HepG2 (cell line): ENCODE data around the gene AADACL4. TPM values are rescaled to one million over a fixed set of nuclear protein-coding genes. Genes with fewer than 3 reads are reported as not detected.

Source experiments
- BRCA1 ChIP-seq: sonication (generic); formaldehyde crosslinking; IDR thresholded peaks from 2 replicates; pipeline ENCODE4 v1.4.0; 2020; ENCODE audit warnings: missing genetic modification reagents
- CBX2 ChIP-seq, 2 experiments: fragments of 200-600 bp in 1 of 2; sonication (generic); formaldehyde crosslinking in 1 of 2; IDR thresholded peaks; 2 replicates each; pipeline versions ENCODE4 v1.7.0 to v1.8.1; 2018 to 2022; ENCODE audit warnings: low read depth in 2 of 2, low read length in 1 of 2, mild to moderate bottlenecking in 1 of 2, missing genetic modification reagents in 1 of 2
- FOSL2 ChIP-seq: sonication (generic); formaldehyde crosslinking; IDR thresholded peaks from 2 replicates; pipeline ENCODE4 v1.4.0; 2020; ENCODE audit warnings: missing genetic modification reagents
- FOXO1 ChIP-seq: sonication (generic); formaldehyde crosslinking; IDR thresholded peaks from 2 replicates; pipeline ENCODE4 v1.4.0; 2020; ENCODE audit warnings: missing genetic modification reagents
- HDAC6 ChIP-seq: fragments of 200-600 bp; sonication (generic); IDR thresholded peaks from 2 replicates; pipeline ENCODE4 v1.7.0; 2017; ENCODE audit warnings: mild to moderate bottlenecking, antibody characterized with exemption, low read length, low read depth
- IRF2 ChIP-seq: IDR thresholded peaks from 2 replicates; pipeline ENCODE4 v1.6.1; 2018; ENCODE audit warnings: missing genetic modification reagents, missing compliant biosample characterization
- ISL2 ChIP-seq: sonication (generic); formaldehyde crosslinking; IDR thresholded peaks from 2 replicates; pipeline ENCODE4 v1.5.0; 2020; ENCODE audit warnings: missing genetic modification reagents
- KDM4B ChIP-seq: sonication (generic); formaldehyde crosslinking; IDR thresholded peaks from 2 replicates; pipeline ENCODE4 v1.4.0; 2020; ENCODE audit warnings: missing genetic modification reagents
- LCORL ChIP-seq, 2 experiments: fragments of 450-650 bp in 1 of 2; sonication (generic) in 1 of 2; formaldehyde crosslinking in 1 of 2; IDR thresholded peaks; 2 replicates each; pipeline versions ENCODE4 v1.5.0 to v1.6.1; 2017 to 2020; ENCODE audit warnings: antibody characterized with exemption in 1 of 2, missing genetic modification reagents in 1 of 2
- MED13 ChIP-seq: sonication (generic); formaldehyde crosslinking; IDR thresholded peaks from 2 replicates; pipeline ENCODE4 v1.5.0; 2020; ENCODE audit warnings: missing genetic modification reagents
- PITX1 ChIP-seq: sonication (generic); formaldehyde crosslinking; IDR thresholded peaks from 2 replicates; pipeline ENCODE4 v1.5.1; 2020; ENCODE audit warnings: mild to moderate bottlenecking, missing genetic modification reagents
- SMC3 ChIP-seq: IDR thresholded peaks from 2 replicates; pipeline ENCODE4 v1.6.1; 2011; ENCODE audit warnings: low read length, improper control_type of control experiment
- ZBTB42 ChIP-seq: sonication (generic); formaldehyde crosslinking; IDR thresholded peaks from 2 replicates; pipeline ENCODE4 v1.5.0; 2020; ENCODE audit warnings: mild to moderate bottlenecking, missing genetic modification reagents
- ZNF777 ChIP-seq: sonication (generic); formaldehyde crosslinking; IDR thresholded peaks from 2 replicates; pipeline ENCODE4 v1.4.0; 2020; ENCODE audit warnings: missing genetic modification reagents
- ZSCAN31 ChIP-seq: sonication (generic); formaldehyde crosslinking; IDR thresholded peaks from 2 replicates; pipeline ENCODE4 v1.5.0; 2020; ENCODE audit warnings: low read depth, mild to moderate bottlenecking, missing genetic modification reagents
- ZZZ3 ChIP-seq: sonication (generic); formaldehyde crosslinking; IDR thresholded peaks from 2 replicates; pipeline ENCODE4 v1.4.0; 2020; ENCODE audit warnings: missing genetic modification reagents, mild to moderate bottlenecking, borderline replicate concordance
- polyA plus RNA-seq, 8 experiments: library from polyadenylated mRNA; depleted of rRNA in 3 of 8; stranded (reverse) in 7 of 8; unstranded in 1 of 8; fragments of >200 nt; fragmentation: Illumina TruSeq in 4 of 8; extraction: Trizol in 4 of 8; gene quantifications; 2 replicates each; pipeline versions ENCODE4 v1.2.1 to v1.2.3, GENCODE V29; 2011 to 2016; ENCODE audit warnings: low read depth in 4 of 8, missing spikeins in 1 of 8, mixed read lengths in 1 of 8; ENCODE audit not compliant: insufficient read depth in 1 of 8
- total RNA-seq, 5 experiments: library from RNA; depleted of rRNA; stranded (reverse); fragments of >200 nt; fragmentation: Illumina TruSeq; extraction: Trizol; gene quantifications; 2 replicates each; pipeline ENCODE4 v1.2.3, GENCODE V29; 2016; ENCODE audit warnings: low read depth in 1 of 5
- TF ChIP-seq, protein P1 (sequence below): sonication (generic); formaldehyde crosslinking; IDR thresholded peaks from 2 replicates; pipeline ENCODE4 v1.5.0; 2020; ENCODE audit warnings: mild to moderate bottlenecking, missing genetic modification reagents
- TF ChIP-seq, protein P2 (sequence below): sonication (generic); formaldehyde crosslinking; IDR thresholded peaks from 2 replicates; pipeline ENCODE4 v1.4.0; 2020; ENCODE audit warnings: missing genetic modification reagents
- TF ChIP-seq, protein P3 (sequence below): sonication (generic); formaldehyde crosslinking; IDR thresholded peaks from 2 replicates; pipeline ENCODE4 v1.5.0; 2020; ENCODE audit warnings: mild to moderate bottlenecking, missing genetic modification reagents, moderate library complexity
- TF ChIP-seq, protein P4 (sequence below): sonication (generic); formaldehyde crosslinking; IDR thresholded peaks from 2 replicates; pipeline ENCODE4 v1.4.0; 2020; ENCODE audit warnings: missing genetic modification reagents
- TF ChIP-seq, protein P5 (sequence below): sonication (generic); formaldehyde crosslinking; IDR thresholded peaks from 2 replicates; pipeline ENCODE4 v1.8.0; 2022; ENCODE audit warnings: low read depth, missing genetic modification reagents

AADACL4 gene
- total and polyA plus RNA-seq, 2 of the 13 experiments (the other 11 are each of a cell fraction or from before 2014, with no cell fraction given) = not detected

DNA sequence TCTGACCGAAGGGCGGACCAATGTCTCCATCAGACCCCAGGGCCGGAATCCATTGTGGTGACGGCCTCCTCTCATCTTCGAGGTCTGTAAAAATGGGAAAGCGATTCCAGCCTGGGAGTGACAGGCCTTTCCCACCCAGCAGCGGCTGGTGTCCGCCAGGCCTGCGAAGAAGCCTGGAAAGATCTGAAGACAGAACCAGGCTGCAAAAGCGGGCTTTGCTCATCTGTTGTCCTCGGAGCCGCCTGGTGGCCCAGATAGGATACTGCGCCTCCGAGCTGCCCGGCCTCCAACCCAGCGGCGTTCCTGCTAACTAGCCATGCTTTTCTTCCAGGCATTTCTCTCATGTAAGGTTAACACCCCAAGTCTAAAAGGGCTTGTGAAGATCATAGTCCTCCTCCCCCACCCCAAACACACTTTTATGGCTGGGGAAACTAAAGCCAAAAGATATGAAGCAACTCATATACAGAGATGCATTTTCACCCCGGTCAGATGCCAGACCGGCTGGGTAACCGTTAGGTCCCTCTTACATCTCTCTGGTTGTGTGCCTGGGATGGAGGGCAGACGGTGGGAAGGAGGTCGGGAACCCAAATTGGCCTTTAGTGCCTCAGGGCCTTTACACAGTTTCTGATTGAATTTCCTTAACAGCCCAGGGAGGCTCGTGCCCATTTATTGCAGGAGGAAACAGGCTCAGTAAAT lies 23.9 kb upstream of the AADACL4 start (continued):
- TF ChIP-seq, protein P1, sequence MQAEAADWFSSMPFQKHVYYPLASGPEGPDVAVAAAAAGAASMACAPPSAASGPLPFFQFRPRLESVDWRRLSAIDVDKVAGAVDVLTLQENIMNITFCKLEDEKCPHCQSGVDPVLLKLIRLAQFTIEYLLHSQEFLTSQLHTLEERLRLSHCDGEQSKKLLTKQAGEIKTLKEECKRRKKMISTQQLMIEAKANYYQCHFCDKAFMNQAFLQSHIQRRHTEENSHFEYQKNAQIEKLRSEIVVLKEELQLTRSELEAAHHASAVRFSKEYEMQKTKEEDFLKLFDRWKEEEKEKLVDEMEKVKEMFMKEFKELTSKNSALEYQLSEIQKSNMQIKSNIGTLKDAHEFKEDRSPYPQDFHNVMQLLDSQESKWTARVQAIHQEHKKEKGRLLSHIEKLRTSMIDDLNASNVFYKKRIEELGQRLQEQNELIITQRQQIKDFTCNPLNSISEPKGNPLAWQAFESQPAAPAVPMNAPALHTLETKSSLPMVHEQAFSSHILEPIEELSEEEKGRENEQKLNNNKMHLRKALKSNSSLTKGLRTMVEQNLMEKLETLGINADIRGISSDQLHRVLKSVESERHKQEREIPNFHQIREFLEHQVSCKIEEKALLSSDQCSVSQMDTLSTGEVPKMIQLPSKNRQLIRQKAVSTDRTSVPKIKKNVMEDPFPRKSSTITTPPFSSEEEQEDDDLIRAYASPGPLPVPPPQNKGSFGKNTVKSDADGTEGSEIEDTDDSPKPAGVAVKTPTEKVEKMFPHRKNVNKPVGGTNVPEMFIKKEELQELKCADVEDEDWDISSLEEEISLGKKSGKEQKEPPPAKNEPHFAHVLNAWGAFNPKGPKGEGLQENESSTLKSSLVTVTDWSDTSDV (CRISPR knock-in tag) = no peak
- TF ChIP-seq FOXO1 (peak; percentile 17; the same call in 1 of the 2 replicates), ZSCAN31 (CRISPR knock-in tag) (no peak), BRCA1 (CRISPR knock-in tag) (no peak), FOSL2 (CRISPR knock-in tag) (peak; percentile 35), SMC3 (peak; percentile 74), KDM4B (peak; percentile 65; the same call in 1 of the 2 replicates), HDAC6 (no peak), IRF2 (CRISPR knock-in tag) (no peak), ZBTB42 (no peak), MED13 (CRISPR knock-in tag) (no peak), ZNF777 (CRISPR knock-in tag) (no peak), ZZZ3 (CRISPR knock-in tag) (0 out of 2 replicates have a peak, but pooled peaks have one; percentile 45), PITX1 (CRISPR knock-in tag) (0 out of 2 replicates have a peak, but pooled peaks have one; percentile 16), ISL2 (no peak), CBX2 (IDR thresholded peaks at IDR 0.05; ENCODE audit: low read depth, low read length) (no peak), CBX2 (CRISPR knock-in tag; IDR thresholded peaks at IDR 0.05; ENCODE audit: low read depth) (no peak), LCORL (IDR thresholded peaks at IDR 0.05) (no peak), LCORL (CRISPR knock-in tag; IDR thresholded peaks at IDR 0.05) (peak; percentile 2; the same call in 1 of the 2 replicates)
- TF ChIP-seq, protein P2, sequence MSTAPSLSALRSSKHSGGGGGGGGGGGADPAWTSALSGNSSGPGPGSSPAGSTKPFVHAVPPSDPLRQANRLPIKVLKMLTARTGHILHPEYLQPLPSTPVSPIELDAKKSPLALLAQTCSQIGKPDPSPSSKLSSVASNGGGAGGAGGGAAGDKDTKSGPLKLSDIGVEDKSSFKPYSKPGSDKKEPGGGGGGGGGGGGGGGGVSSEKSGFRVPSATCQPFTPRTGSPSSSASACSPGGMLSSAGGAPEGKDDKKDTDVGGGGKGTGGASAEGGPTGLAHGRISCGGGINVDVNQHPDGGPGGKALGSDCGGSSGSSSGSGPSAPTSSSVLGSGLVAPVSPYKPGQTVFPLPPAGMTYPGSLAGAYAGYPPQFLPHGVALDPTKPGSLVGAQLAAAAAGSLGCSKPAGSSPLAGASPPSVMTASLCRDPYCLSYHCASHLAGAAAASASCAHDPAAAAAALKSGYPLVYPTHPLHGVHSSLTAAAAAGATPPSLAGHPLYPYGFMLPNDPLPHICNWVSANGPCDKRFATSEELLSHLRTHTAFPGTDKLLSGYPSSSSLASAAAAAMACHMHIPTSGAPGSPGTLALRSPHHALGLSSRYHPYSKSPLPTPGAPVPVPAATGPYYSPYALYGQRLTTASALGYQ (CRISPR knock-in tag) = no peak
- TF ChIP-seq, protein P3, sequence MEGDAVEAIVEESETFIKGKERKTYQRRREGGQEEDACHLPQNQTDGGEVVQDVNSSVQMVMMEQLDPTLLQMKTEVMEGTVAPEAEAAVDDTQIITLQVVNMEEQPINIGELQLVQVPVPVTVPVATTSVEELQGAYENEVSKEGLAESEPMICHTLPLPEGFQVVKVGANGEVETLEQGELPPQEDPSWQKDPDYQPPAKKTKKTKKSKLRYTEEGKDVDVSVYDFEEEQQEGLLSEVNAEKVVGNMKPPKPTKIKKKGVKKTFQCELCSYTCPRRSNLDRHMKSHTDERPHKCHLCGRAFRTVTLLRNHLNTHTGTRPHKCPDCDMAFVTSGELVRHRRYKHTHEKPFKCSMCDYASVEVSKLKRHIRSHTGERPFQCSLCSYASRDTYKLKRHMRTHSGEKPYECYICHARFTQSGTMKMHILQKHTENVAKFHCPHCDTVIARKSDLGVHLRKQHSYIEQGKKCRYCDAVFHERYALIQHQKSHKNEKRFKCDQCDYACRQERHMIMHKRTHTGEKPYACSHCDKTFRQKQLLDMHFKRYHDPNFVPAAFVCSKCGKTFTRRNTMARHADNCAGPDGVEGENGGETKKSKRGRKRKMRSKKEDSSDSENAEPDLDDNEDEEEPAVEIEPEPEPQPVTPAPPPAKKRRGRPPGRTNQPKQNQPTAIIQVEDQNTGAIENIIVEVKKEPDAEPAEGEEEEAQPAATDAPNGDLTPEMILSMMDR (CRISPR knock-in tag) = peak; percentile 94
- TF ChIP-seq, protein P4, sequence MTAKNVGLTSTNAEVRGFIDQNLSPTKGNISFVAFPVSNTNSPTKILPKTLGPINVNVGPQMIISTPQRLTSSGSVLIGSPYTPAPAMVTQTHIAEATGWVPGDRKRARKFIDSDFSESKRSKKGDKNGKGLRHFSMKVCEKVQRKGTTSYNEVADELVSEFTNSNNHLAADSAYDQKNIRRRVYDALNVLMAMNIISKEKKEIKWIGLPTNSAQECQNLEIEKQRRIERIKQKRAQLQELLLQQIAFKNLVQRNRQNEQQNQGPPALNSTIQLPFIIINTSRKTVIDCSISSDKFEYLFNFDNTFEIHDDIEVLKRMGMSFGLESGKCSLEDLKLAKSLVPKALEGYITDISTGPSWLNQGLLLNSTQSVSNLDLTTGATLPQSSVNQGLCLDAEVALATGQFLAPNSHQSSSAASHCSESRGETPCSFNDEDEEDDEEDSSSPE (CRISPR knock-in tag) = 0 out of 2 replicates have a peak, but pooled peaks have one; percentile 28
- TF ChIP-seq, protein P5, sequence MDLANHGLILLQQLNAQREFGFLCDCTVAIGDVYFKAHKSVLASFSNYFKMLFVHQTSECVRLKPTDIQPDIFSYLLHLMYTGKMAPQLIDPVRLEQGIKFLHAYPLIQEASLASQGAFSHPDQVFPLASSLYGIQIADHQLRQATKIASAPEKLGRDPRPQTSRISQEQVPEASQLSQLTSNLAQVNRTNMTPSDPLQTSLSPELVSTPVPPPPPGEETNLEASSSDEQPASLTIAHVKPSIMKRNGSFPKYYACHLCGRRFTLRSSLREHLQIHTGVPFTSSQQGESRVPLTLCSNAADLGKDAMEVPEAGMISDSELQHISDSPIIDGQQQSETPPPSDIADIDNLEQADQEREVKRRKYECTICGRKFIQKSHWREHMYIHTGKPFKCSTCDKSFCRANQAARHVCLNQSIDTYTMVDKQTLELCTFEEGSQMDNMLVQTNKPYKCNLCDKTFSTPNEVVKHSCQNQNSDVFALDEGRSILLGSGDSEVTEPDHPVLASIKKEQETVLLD = no peak
